ENCODE results near the gene ENDOD1. TPM values are rescaled to one million over a fixed set of nuclear protein-coding genes. Genes with fewer than 3 reads are reported as not detected.

ENDOD1 gene
- total RNA-seq, 1 donor from 2014 or later, result 1.9 TPM

- Histone ChIP-seq H3F3A (ENCODE audit: low read depth) (peaks cover 46% of the 10 kb centered on the region), H3K9ac (no peak overlapping the region), H3K4me1 (no peaks in the 10 kb centered on the region), H3K27me3 (no peaks in the 10 kb centered on the region), H3K36me3 (peaks cover 11% of the 10 kb centered on the region), H3K4me2 (no peak overlapping the region), H3K27ac (no peak overlapping the region), H4K20me1 (ENCODE audit: low read depth) (no peaks in the 10 kb centered on the region), H3K9me3 (ENCODE audit: low read depth) (no peaks in the 10 kb centered on the region), H3K4me3 (no peak overlapping the region), H3K79me2 (ENCODE audit: low read depth) (no peaks in the 10 kb centered on the region), H2AFZ (replicated peaks) (no peak overlapping the region)
- TF ChIP-seq CTCF (IDR thresholded peaks at IDR 0.05), result no peak
- TF ChIP-seq EZH2 (IDR thresholded peaks at IDR 0.05), result no peak
- TF ChIP-seq EZH2phosphoT487 (IDR thresholded peaks at IDR 0.05), result no peak
- Mint-ChIP-seq H3K9me3 (no peaks in the 10 kb centered on the region), H3K27me3 (ENCODE audit: insufficient read depth, low read depth) (no peaks in the 10 kb centered on the region), H3K4me3 (no peak overlapping the region), H3K36me3 (peaks cover 6% of the 10 kb centered on the region), H3K27ac (no peak overlapping the region), H3K4me1 (no peaks in the 10 kb centered on the region)
- DNase-seq (ENCODE audit: low spot score), result no peak
Measured at GRCh38 chr11:95170294-95170693, 80.6 kb downstream of the ENDOD1 start.

GRCh38 chr11:95175818-95176380, 86.3 kb downstream of the ENDOD1 start:
- Histone ChIP-seq H3K79me2 (ENCODE audit: low read depth) (no peaks in the 10 kb centered on the region), H3K4me2 (no peak overlapping the region), H3K9ac (no peak overlapping the region), H3K27ac (no peak overlapping the region), H3K36me3 (peaks cover 33% of the 10 kb centered on the region), H3F3A (ENCODE audit: low read depth) (peaks cover 32% of the 10 kb centered on the region), H2AFZ (replicated peaks) (no peak overlapping the region), H3K4me3 (no peak overlapping the region), H4K20me1 (ENCODE audit: low read depth) (no peaks in the 10 kb centered on the region), H3K9me3 (ENCODE audit: low read depth) (no peaks in the 10 kb centered on the region), H3K4me1 (no peaks in the 10 kb centered on the region), H3K27me3 (no peaks in the 10 kb centered on the region)
- Mint-ChIP-seq H3K4me3 (no peak overlapping the region), H3K4me1 (no peaks in the 10 kb centered on the region), H3K27ac (no peak overlapping the region), H3K9me3 (no peaks in the 10 kb centered on the region), H3K27me3 (ENCODE audit: insufficient read depth, low read depth) (no peaks in the 10 kb centered on the region), H3K36me3 (peaks cover 27% of the 10 kb centered on the region)
- DNase-seq (ENCODE audit: low spot score), result no peak
- TF ChIP-seq EZH2phosphoT487 (IDR thresholded peaks at IDR 0.05) (no peak), CTCF (IDR thresholded peaks at IDR 0.05) (no peak), EZH2 (IDR thresholded peaks at IDR 0.05) (no peak)

Other genes with a start within 250 kb of the ENDOD1 start
- 61.4 and 103 TPM in 2 replicates for gene CWC15, start 116.3 kb upstream of the ENDOD1 start, total RNA-seq (ENCODE audit: low replicate concordance)
- 4.8 and 6.8 TPM in 2 replicates for gene KDM4D, start 116.1 kb upstream of the ENDOD1 start, total RNA-seq (ENCODE audit: low replicate concordance)
- gene KDM4E, start 64.6 kb upstream of the ENDOD1 start, total RNA-seq (ENCODE audit: low replicate concordance), result not detected in 2 replicates
- not detected in 2 replicates for gene KDM4F, start 40.4 kb upstream of the ENDOD1 start, total RNA-seq (ENCODE audit: low replicate concordance)
- gene SRSF8, start 22.9 kb upstream of the ENDOD1 start, total RNA-seq (ENCODE audit: low replicate concordance), result 17.6 and 17.8 TPM in 2 replicates
- gene SESN3, start 141.4 kb downstream of the ENDOD1 start, total RNA-seq (ENCODE audit: low replicate concordance), result 140 and 234 TPM in 2 replicates